MCF 10A (cell line): ENCODE data around the gene SLC5A3. TPM values are rescaled to one million over a fixed set of nuclear protein-coding genes. Genes with fewer than 3 reads are reported as not detected.

Source experiments
- BruUV-seq: library from RNA; stranded (reverse); fragments of 400-500 nt; replicated peaks from 2 replicates; lab custom pipeline; 2021; lab: Mats Ljungman, UMichigan
- CTCF ChIA-PET: fragments of 300-600 bp; sonication (Branson Sonifier 250); formaldehyde crosslinking; extraction: SDS; loops from one replicate; lab custom pipeline; 2021; ENCODE audit warnings: antibody characterized with exemption, inconsistent platforms; lab: Yijun Ruan, JAX
- POLR2A ChIA-PET: fragments of 300-600, 350-650 bp; sonication (Branson Sonifier 250); formaldehyde crosslinking; extraction: SDS; loops from one replicate; lab custom pipeline; 2020; ENCODE audit warnings: antibody characterized with exemption, inconsistent platforms; lab: Yijun Ruan, JAX
- DNase-seq: peaks from one replicate; pipeline ENCODE4 v3.0.0-alpha.2; 2018; ENCODE audit not compliant: unreplicated experiment
- H3K27ac Mint-ChIP-seq: one replicate; pipeline ENCODE4 v1.8.0; 2022; ENCODE audit warnings: mild to moderate bottlenecking, low read depth, mixed read lengths; ENCODE audit not compliant: unreplicated experiment
- H3K27me3 Mint-ChIP-seq: one replicate; pipeline ENCODE4 v1.8.0; 2022; ENCODE audit warnings: mixed read lengths; ENCODE audit not compliant: insufficient read depth, unreplicated experiment
- H3K36me3 Mint-ChIP-seq: one replicate; pipeline ENCODE4 v1.8.0; 2022; ENCODE audit warnings: mild to moderate bottlenecking, moderate library complexity, mixed read lengths; ENCODE audit not compliant: insufficient read depth, unreplicated experiment
- H3K4me1 Mint-ChIP-seq: one replicate; pipeline ENCODE4 v1.8.0; 2022; ENCODE audit warnings: mixed read lengths; ENCODE audit not compliant: insufficient read depth, unreplicated experiment
- H3K4me3 Mint-ChIP-seq: one replicate; pipeline ENCODE4 v1.8.0; 2022; ENCODE audit warnings: mild to moderate bottlenecking, moderate library complexity, mixed read lengths; ENCODE audit not compliant: unreplicated experiment
- H3K9me3 Mint-ChIP-seq: one replicate; pipeline ENCODE4 v1.8.0; 2022; ENCODE audit warnings: mixed read lengths; ENCODE audit not compliant: unreplicated experiment
- CTCF ChIP-seq: fragments of 200-600 bp; IDR thresholded peaks from one replicate; pipeline ENCODE4 v1.8.0; 2022; ENCODE audit warnings: antibody characterized with exemption, mild to moderate bottlenecking; ENCODE audit not compliant: unreplicated experiment
- intact Hi-C: fragments of 100-400 bp; cut with micrococcal nuclease; formaldehyde crosslinking; loops from 2 replicates; pipeline ENCODE4 v1.14.1; 2022
- total RNA-seq: library from RNA; stranded (reverse); gene quantifications from 2 replicates; pipeline ENCODE4 v1.2.3, GENCODE V29; 2022

Gene SLC5A3
- total RNA-seq, 1 experiment from 2014 or later: 8.5 TPM

- CTCF ChIA-PET: no interaction called here
- Mint-ChIP-seq H3K27me3 (no peaks in the 10 kb centered on the region), H3K4me3 (no peak overlapping the region), H3K27ac (no peak overlapping the region), H3K9me3 (no peaks in the 10 kb centered on the region), H3K4me1 (peaks cover 11% of the 10 kb centered on the region), H3K36me3 (peaks cover 14% of the 10 kb centered on the region)
- BruUV-seq: no TSS peak
- intact Hi-C loops: no loop called here
- TF ChIP-seq CTCF: no peak
- POLR2A ChIA-PET: interaction anchor here (0.7 kb wide), 1 partner anchor 10 kb away, joined by 3 read pairs; no protein-coding TSS in a partner anchor
- no peak for DNase-seq
These were observed 11.8 kb downstream of the SLC5A3 start for GRCh38 chr21:34085129-34085528.

- no peak for DNase-seq
- intact Hi-C loops: no loop called here
- no peak for TF ChIP-seq CTCF
- peaks cover 2% of the 10 kb centered on the region for H3K4me1 Mint-ChIP-seq
- H3K4me3 Mint-ChIP-seq: no peak overlapping the region
- no peak overlapping the region for H3K27ac Mint-ChIP-seq
- H3K36me3 Mint-ChIP-seq: peaks cover 7% of the 10 kb centered on the region
- H3K9me3 Mint-ChIP-seq: no peaks in the 10 kb centered on the region
- CTCF ChIA-PET: interaction anchor here (1.8 kb wide), 1 partner anchor 162 kb away, joined by 4 read pairs; no protein-coding TSS in a partner anchor
- H3K27me3 Mint-ChIP-seq: no peaks in the 10 kb centered on the region
- no TSS peak for BruUV-seq
- POLR2A ChIA-PET: interaction anchor here (0.9 to 2.5 kb wide), 2 partner anchors 10 to 12 kb away, joined by 7 to 11 read pairs; no protein-coding TSS in a partner anchor
These were observed 13.5 kb downstream of the SLC5A3 start for GRCh38 chr21:34086887-34087306.

GRCh38 chr21:34088752-34089151 is 15.4 kb downstream of the SLC5A3 start:
- no peak for DNase-seq
- H3K9me3 Mint-ChIP-seq: no peaks in the 10 kb centered on the region
- BruUV-seq: no TSS peak
- H3K4me1 Mint-ChIP-seq: no peaks in the 10 kb centered on the region
- H3K27me3 Mint-ChIP-seq: no peaks in the 10 kb centered on the region
- peaks cover 7% of the 10 kb centered on the region for H3K36me3 Mint-ChIP-seq
- ChIA-PET CTCF (interaction anchor here (1.8 kb wide), 1 partner anchor 164 kb away, joined by 4 read pairs; no protein-coding TSS in a partner anchor), POLR2A (no interaction called here)
- no peak for TF ChIP-seq CTCF
- H3K27ac Mint-ChIP-seq: no peak overlapping the region
- intact Hi-C loops: no loop called here
- no peak overlapping the region for H3K4me3 Mint-ChIP-seq

GRCh38 chr21:34091032-34091431 is 17.7 kb downstream of the SLC5A3 start:
- no peak for DNase-seq
- no peaks in the 10 kb centered on the region for H3K9me3 Mint-ChIP-seq
- no peaks in the 10 kb centered on the region for H3K27me3 Mint-ChIP-seq
- BruUV-seq: no TSS peak
- no peak overlapping the region for H3K4me3 Mint-ChIP-seq
- intact Hi-C loops: no loop called here
- H3K27ac Mint-ChIP-seq: no peak overlapping the region
- CTCF ChIA-PET: interaction anchor here (0.8 to 1.2 kb wide), 4 partner anchors 18 to 167 kb away, joined by 3 to 5 read pairs (median 4); no protein-coding TSS in a partner anchor
- POLR2A ChIA-PET: interaction anchor here (0.8 to 5.6 kb wide), 2 partner anchors 16 to 232 kb away, joined by 4 to 43 read pairs; partner anchors contain the start of genes MRPS6 and SLC5A3
- no peaks in the 10 kb centered on the region for H3K4me1 Mint-ChIP-seq
- TF ChIP-seq CTCF: no peak
- peaks cover 15% of the 10 kb centered on the region for H3K36me3 Mint-ChIP-seq
